Stimulated activated CD4-positive, alpha-beta T cell treated with anti-CD3 and anti-CD28 coated beads, Interleukin-1b, Interleukin-23, amount 100 ng/mL, for 48 hours (primary cell): ENCODE data around the gene CUX1.
"Not testable (repeated sequence)": the region's sequence is repeated elsewhere in the genome, so short reads cannot be mapped to it uniquely, and the experiment has no call there.

Experiments used
- DNase-seq: peaks from one replicate; pipeline ENCODE4 v3.0.0-alpha.2; 2020

Gene CUX1

DNA sequence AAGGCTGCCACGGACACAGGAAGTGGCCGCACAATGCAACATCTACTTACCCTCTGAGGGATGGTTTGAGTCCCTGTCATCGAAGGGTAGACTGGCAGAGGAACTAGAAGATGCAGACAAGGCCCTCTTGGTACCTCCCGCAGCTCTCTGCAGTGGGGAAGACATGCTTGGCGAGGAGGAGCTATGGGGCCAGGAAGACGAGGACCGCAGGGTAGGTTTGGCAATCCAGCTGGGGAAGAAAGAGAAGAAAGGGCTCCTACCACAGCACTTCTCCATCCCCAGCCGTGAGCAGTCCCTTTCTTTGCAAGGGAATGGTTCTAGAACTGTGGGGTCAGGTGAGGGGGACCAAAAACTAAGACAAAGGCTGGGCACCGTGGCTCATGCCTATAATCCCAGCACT lies 511.9 kb downstream of the CUX1 start:
- DNase-seq, result not testable (repeated sequence)

DNA sequence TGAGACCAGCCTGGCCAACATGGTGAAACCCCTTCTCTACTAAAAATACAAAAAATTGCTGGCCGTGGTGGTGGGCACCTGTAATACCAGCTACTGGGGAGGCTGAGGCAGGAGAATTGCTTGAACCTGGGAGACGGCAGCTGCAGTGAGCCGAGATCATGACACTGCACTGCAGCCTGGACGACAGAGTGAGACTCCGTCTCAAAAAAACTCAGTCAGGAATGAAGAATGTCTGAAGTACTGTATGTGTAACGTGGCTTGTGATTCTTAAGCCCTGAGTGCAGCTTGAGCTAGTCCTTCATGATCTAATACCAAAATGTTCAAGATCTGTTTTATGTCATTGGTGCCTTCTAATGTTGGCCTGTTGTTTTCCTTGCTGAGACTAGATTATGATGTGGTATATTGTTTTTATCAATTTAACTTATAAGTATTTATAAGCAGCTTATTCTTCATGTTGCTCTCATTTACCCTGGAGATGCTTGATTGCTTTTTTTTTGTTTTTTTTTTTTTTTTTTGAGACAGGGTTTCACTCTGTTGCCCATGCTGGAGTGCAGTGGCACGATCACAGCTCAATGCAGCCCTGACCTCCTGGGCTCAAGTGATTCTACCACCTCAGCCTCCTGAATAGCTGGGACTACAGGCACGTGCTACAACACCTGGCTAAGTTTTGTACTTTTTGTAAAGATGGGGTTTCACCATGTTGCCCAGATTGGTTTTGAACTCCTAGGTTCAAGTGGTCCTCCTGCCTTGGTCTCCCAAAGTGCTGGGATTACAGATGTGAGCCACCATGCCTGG lies 513.4 kb downstream of the CUX1 start:
- DNase-seq, result not testable (repeated sequence)
